Caco-2 (cell line): ENCODE results near the gene GRID1. TPM values are rescaled to one million over a fixed set of nuclear protein-coding genes. Genes with fewer than 3 reads are reported as not detected.

ENCODE experiments used
- BruUV-seq: library from RNA; stranded (reverse); fragments of 400-500 nt; replicated peaks from 2 replicates; lab custom pipeline; 2021; lab: Mats Ljungman, UMichigan
- CTCF ChIA-PET: fragments of 300-600 bp; sonication (Branson Sonifier 250); formaldehyde crosslinking; loops from one replicate; lab custom pipeline; 2022; ENCODE audit warnings: antibody characterized with exemption; lab: Charles Lee
- POLR2A ChIA-PET: fragments of 300-600 bp; sonication (Branson Sonifier 250); formaldehyde crosslinking; loops from one replicate; lab custom pipeline; 2022; ENCODE audit warnings: antibody characterized with exemption; lab: Charles Lee
- DNase-seq, 2 experiments: peaks; one replicate each; pipeline versions ENCODE4 v3.0.0 to v3.0.0-alpha.2; 2020 to 2022
- H3K27me3 ChIP-seq: replicated peaks from 2 replicates; pipeline ENCODE4 v1.6.0; 2011; ENCODE audit warnings: low read length; ENCODE audit not compliant: control insufficient read depth, insufficient read depth
- H3K36me3 ChIP-seq: 2 replicates; pipeline ENCODE4 v1.5.1; 2011; ENCODE audit warnings: low read length; ENCODE audit not compliant: control insufficient read depth, insufficient read depth
- H3K4me1 ChIP-seq: fragments of 250-450 bp; sonication (Bioruptor Pico); 2 replicates; pipeline ENCODE4 v1.5.1; 2020; ENCODE audit warnings: mild to moderate bottlenecking
- H3K4me3 ChIP-seq: 2 replicates; pipeline ENCODE4 v1.5.1; 2011; ENCODE audit warnings: low read depth, mild to moderate bottlenecking, control low read depth, low read length
- H3K9me3 ChIP-seq: fragments of 250-450 bp; sonication (Bioruptor Pico); 2 replicates; pipeline ENCODE4 v1.5.1; 2020; ENCODE audit warnings: mild to moderate bottlenecking, moderate library complexity
- H3K27ac Mint-ChIP-seq: one replicate; pipeline ENCODE4 v1.8.0; 2022; ENCODE audit warnings: mixed read lengths; ENCODE audit not compliant: unreplicated experiment
- H3K27me3 Mint-ChIP-seq: one replicate; pipeline ENCODE4 v1.8.0; 2022; ENCODE audit warnings: mixed read lengths; ENCODE audit not compliant: insufficient read depth, unreplicated experiment
- H3K36me3 Mint-ChIP-seq: one replicate; pipeline ENCODE4 v1.8.0; 2022; ENCODE audit warnings: mild to moderate bottlenecking, mixed read lengths; ENCODE audit not compliant: insufficient read depth, unreplicated experiment
- H3K4me1 Mint-ChIP-seq: one replicate; pipeline ENCODE4 v1.8.0; 2022; ENCODE audit warnings: low read depth, mixed read lengths; ENCODE audit not compliant: unreplicated experiment
- H3K4me3 Mint-ChIP-seq: one replicate; pipeline ENCODE4 v1.8.0; 2022; ENCODE audit warnings: mild to moderate bottlenecking, moderate library complexity, mixed read lengths; ENCODE audit not compliant: unreplicated experiment
- H3K9me3 Mint-ChIP-seq: one replicate; pipeline ENCODE4 v1.8.0; 2022; ENCODE audit warnings: mixed read lengths; ENCODE audit not compliant: unreplicated experiment
- CTCF ChIP-seq, 2 experiments: fragments of 200-600 bp in 1 of 2; IDR thresholded peaks; 1 replicate in 1 of 2; 2 replicates in 1 of 2; pipeline versions ENCODE4 v1.5.1 to v1.8.0; 2011 to 2022; ENCODE audit warnings: antibody characterized with exemption in 1 of 2, control low read depth in 1 of 2, inconsistent platforms in 1 of 2, low read depth in 1 of 2, low read length in 1 of 2, mild to moderate bottlenecking in 1 of 2, moderate library complexity in 1 of 2; ENCODE audit not compliant: insufficient read depth in 1 of 2, severe bottlenecking in 1 of 2, unreplicated experiment in 1 of 2
- intact Hi-C: fragments of 100-400 bp; cut with micrococcal nuclease; formaldehyde crosslinking; loops from one replicate; pipeline ENCODE4 v1.10.0; 2022; ENCODE audit not compliant: unreplicated experiment
- total RNA-seq: library from RNA; stranded (reverse); gene quantifications from 2 replicates; pipeline ENCODE4 v1.2.3, GENCODE V29; 2022

GRID1 gene
- total RNA-seq, 1 experiment from 2014 or later, result 8.0 TPM

- ChIA-PET CTCF (no interaction called here), POLR2A (no interaction called here)
- H3K27me3 Mint-ChIP-seq, result peaks cover 22% of the 10 kb centered on the region
- intact Hi-C loops, result no loop called here
- Histone ChIP-seq H3K4me1 (no peaks in the 10 kb centered on the region), H3K9me3 (no peaks in the 10 kb centered on the region), H3K27me3 (no peaks in the 10 kb centered on the region), H3K4me3 (no peak overlapping the region), H3K36me3 (no peaks in the 10 kb centered on the region)
- no peak overlapping the region for H3K4me3 Mint-ChIP-seq
- no peaks in the 10 kb centered on the region for H3K4me1 Mint-ChIP-seq
- no peak for DNase-seq
- no peaks in the 10 kb centered on the region for H3K36me3 Mint-ChIP-seq
- no peaks in the 10 kb centered on the region for H3K9me3 Mint-ChIP-seq
- H3K27ac Mint-ChIP-seq, result no peak overlapping the region
- BruUV-seq, result no TSS peak
- no peak for TF ChIP-seq CTCF (IDR thresholded peaks at IDR 0.05; ENCODE audit: insufficient read depth in 1 of 2, low read depth in 1 of 2, low read length in 1 of 2, severe bottlenecking in 1 of 2, unreplicated experiment in 1 of 2)
Measured at GRCh38 chr10:86215046-86215445, 151.5 kb downstream of the GRID1 start.

GRCh38 chr10:86213148-86213547, 153.4 kb downstream of the GRID1 start:
- TF ChIP-seq CTCF (IDR thresholded peaks at IDR 0.05; ENCODE audit: insufficient read depth in 1 of 2, low read depth in 1 of 2, low read length in 1 of 2, severe bottlenecking in 1 of 2, unreplicated experiment in 1 of 2), result no peak
- no peaks in the 10 kb centered on the region for H3K36me3 Mint-ChIP-seq

GRCh38 chr10:86212391-86212700, 154.2 kb downstream of the GRID1 start:
- POLR2A ChIA-PET, result no interaction called here
- no peaks in the 10 kb centered on the region for H3K36me3 ChIP-seq
- no peak overlapping the region for H3K4me3 ChIP-seq
- DNase-seq, result no peak
- H3K4me1 ChIP-seq, result no peaks in the 10 kb centered on the region
- Mint-ChIP-seq H3K27ac (no peak overlapping the region), H3K27me3 (peaks cover 26% of the 10 kb centered on the region), H3K4me1 (no peaks in the 10 kb centered on the region), H3K36me3 (no peaks in the 10 kb centered on the region), H3K4me3 (no peak overlapping the region), H3K9me3 (no peaks in the 10 kb centered on the region)
- intact Hi-C loops, result no loop called here
- H3K9me3 ChIP-seq, result no peaks in the 10 kb centered on the region
- no TSS peak for BruUV-seq
- H3K27me3 ChIP-seq, result no peaks in the 10 kb centered on the region
- no peak for TF ChIP-seq CTCF (IDR thresholded peaks at IDR 0.05; ENCODE audit: insufficient read depth in 1 of 2, low read depth in 1 of 2, low read length in 1 of 2, severe bottlenecking in 1 of 2, unreplicated experiment in 1 of 2)
- CTCF ChIA-PET, result no interaction called here

More at GRCh38 chr10:86213148-86213547, 153.4 kb downstream of the GRID1 start:
- Histone ChIP-seq H3K4me1 (no peaks in the 10 kb centered on the region), H3K9me3 (no peaks in the 10 kb centered on the region), H3K27me3 (no peaks in the 10 kb centered on the region), H3K4me3 (no peak overlapping the region), H3K36me3 (no peaks in the 10 kb centered on the region)
- intact Hi-C loops, result no loop called here
- no peaks in the 10 kb centered on the region for H3K9me3 Mint-ChIP-seq
- H3K27ac Mint-ChIP-seq, result no peak overlapping the region
- BruUV-seq, result no TSS peak
- no peaks in the 10 kb centered on the region for H3K4me1 Mint-ChIP-seq
- POLR2A ChIA-PET, result no interaction called here
- no peak for DNase-seq
- H3K4me3 Mint-ChIP-seq, result no peak overlapping the region
- peaks cover 26% of the 10 kb centered on the region for H3K27me3 Mint-ChIP-seq
- CTCF ChIA-PET, result no interaction called here
